A673 (cell line): ENCODE results near the gene ARL13A.

Source experiments
- CTCF ChIP-seq: fragments of 300-800, 200-600 bp; sonication (generic); conservative IDR thresholded peaks from 2 replicates; pipeline ENCODE4 v1.5.1; 2017; ENCODE audit warnings: low read depth, mild to moderate bottlenecking, antibody characterized with exemption, low read length, moderate library complexity, mixed read lengths
- EZH2 ChIP-seq: fragments of 200-600 bp; sonication (generic); IDR thresholded peaks from 2 replicates; pipeline ENCODE4 v1.6.1; 2017; ENCODE audit warnings: borderline replicate concordance, low read depth, mild to moderate bottlenecking, mixed read lengths, antibody characterized with exemption, low read length; ENCODE audit not compliant: poor library complexity, severe bottlenecking

GRCh38 chrX:100976211-100976610 is 6.7 kb downstream of the ARL13A start:
- TF ChIP-seq CTCF (no peak), EZH2 (no peak)
